NCI-H2171 treated with DMSO at 0.1 percent for 48 hours (cell line): ENCODE measurements around the gene NOSIP.
"Not testable (repeated sequence)": the region's sequence is repeated elsewhere in the genome, so short reads cannot be mapped to it uniquely, and the experiment has no call there.

Experiments used
- DNase-seq: peaks from one replicate; lab custom pipeline; 2025; lab: John Stamatoyannopoulos, UW

NOSIP gene

GRCh38 chr19:49580264-49581006, at the start of gene NOSIP:
NOSIP (minus strand) TSS chr19:49580556; CDS start chr19:49560691, 19,865 bp downstream.
- peak; percentile 97 for DNase-seq

- DNase-seq = no peak
Measured at GRCh38 chr19:49629659-49630058, 49.3 kb upstream of the NOSIP start.

- no peak for DNase-seq
Measured at GRCh38 chr19:49626226-49626625, 45.9 kb upstream of the NOSIP start.

DNA sequence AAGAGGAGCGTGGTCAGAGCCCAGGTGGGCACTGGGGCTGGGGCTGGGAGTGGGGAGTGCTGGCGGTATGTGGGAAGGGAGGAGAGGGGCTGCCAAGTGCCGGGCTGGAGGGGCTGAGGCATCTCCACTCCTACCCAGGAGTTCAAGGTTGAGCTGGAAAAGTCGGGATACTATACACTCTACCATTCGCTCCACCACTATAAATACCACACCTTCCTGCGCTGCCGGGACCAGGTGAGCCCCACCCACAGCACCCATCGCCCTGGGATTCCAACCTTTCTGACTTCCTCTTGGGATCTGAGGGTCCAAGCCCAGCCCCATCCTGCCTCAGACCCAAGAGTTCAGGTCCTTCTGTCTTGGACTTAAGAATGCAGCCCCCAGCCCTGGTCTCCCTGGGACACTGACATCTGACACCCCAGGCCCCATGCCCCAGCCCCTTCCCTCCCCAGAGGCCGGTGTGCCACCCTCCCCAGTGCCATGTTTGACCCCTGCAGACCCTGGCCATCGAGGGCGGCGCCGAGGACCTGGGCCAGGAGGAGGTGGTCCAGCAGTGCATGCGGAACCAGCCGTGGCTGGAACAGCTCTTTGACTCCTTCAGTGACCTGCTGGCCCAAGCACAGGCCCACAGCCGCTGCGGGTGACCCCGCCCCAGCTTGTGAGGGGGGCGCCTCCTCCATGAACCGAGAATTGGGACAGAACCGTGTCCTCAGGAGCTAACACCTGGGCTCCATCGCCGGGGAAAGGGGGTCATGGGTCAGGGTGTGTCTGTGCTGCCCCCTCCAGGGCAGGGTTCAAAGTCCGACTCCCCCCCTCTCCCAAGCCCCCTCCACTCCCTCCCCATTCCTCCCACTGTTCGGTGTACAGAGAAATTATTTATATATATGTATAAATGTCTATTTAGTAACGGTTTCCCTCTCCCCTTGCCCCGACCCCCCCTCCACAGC, 44.9 kb upstream of the NOSIP start:
- no peak for DNase-seq

DNA sequence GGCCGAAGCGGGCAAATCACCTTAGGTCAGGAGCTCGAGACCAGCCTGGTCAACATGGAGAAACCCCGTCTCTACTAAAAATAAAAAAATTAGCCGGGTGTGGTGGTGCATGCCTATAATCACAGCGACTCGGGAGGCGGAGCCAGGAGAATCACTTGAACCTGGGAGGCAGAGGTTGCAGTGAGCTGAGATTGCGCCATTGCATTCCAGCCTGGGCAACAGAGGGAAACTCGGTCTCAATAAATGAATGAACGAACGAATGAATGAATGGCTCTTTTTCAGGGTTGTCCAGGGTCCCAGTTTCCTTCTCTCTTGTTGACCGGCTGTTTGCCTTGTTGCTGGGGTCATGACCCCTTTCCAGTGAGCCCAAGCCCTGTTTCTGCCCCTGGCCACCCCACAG, 37.5 kb upstream of the NOSIP start:
- DNase-seq = not testable (repeated sequence)

GRCh38 chr19:49616945-49617344, 36.6 kb upstream of the NOSIP start:
- no peak for DNase-seq

- no peak for DNase-seq
Measured at GRCh38 chr19:49616532-49616931, 36.2 kb upstream of the NOSIP start.

DNA sequence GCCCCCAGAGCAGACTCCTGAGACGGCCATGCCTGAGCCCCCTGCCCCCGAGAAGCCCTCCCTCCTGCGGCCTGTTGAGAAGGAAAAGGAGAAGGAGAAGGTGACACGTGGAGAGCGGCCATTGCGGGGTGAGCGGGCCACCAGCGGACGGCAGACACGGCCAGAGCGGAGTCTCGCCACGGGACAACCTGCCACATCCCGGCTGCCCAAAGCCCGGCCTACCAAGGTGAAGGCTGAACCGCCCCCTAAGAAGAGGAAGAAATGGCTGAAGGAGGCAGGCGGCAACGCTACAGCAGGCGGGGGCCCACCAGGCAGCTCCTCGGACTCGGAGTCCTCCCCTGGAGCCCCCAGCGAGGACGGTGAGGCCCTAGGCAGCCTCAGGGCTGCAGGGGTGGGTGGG, 35.5 kb upstream of the NOSIP start:
- no peak for DNase-seq

DNA sequence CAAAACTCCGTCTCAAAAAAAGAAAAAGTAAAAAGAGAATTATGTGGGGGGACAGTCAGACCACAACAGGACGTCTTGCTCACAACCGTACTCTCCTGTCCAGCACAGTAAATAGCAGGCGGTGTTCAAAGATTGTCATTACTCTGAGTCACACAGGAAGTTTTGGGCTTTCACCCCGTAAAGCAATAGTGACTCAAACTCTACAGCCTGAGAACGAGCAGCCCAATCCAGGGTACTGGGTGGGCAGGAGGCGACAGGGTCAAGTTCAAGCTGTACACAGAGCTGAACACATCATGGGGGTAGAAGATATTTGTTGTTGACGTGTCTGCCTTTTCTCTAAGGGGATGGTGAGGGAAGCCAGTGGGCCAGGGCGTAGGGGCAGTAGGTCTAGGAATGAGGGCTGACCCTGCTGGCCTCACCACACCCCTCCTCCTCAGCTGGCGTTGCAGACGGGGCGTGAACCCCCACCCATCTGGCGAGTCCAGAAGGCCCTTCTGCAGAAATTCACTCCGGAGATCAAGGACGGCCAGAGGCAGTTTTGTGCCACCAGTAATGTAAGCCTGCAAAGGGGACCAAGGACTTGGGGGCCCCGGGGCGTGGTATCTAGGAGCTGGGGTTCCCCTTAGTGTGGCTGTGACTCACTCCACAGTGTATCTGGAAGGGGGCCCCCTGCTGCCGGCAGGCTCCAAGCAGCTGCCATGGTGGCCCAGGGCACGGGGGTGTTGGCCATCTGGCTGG, 33.9 kb upstream of the NOSIP start:
- no peak for DNase-seq

DNA sequence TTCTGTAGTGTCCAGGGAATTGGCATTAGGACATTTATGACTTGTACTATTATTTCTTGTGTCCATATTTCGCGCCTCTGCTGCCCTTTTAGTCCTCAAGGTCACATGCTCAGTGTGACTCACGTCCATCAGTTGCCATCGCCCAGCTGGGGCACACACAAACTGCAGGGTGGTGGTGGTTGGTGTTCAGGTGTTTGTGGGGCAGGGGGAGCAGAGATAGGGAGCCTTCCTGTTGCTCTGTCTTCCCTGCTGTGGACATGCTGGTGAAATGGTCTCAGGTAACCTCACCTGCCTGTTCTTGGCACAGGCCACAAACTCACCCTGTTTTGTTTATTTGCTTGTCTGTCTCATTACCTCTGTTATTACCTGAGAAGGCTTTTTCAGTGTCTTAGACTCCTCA, 33.0 kb upstream of the NOSIP start:
- no peak for DNase-seq

GRCh38 chr19:49609499-49610092, 29.2 kb upstream of the NOSIP start:
- no peak for DNase-seq

GRCh38 chr19:49605605-49606004, 25.2 kb upstream of the NOSIP start:
- no peak for DNase-seq

DNA sequence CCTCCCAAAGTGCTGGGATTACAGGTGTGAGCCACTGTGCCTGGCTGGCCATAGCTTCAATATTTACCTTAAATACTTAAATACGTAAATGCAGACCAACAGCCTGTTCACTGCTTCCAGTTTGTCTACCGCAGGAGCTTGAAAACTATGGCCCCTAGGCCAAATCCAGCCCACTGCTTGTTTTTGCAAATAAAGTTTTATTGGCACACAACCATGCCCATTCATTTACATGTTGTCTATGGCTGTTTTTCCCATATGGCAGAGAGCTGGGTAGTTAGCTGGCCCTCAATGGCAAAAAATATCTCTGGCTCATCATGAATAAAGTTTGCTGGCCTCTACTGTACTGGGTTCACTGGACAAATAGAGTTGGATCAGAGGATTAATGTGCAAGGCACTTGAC, 22.4 kb upstream of the NOSIP start:
- no peak for DNase-seq

- DNase-seq = no peak
Measured at GRCh38 chr19:49601482-49602038, 21.2 kb upstream of the NOSIP start.

GRCh38 chr19:49599378-49600295, 19.3 kb upstream of the NOSIP start:
- no peak for DNase-seq

- DNase-seq = no peak
Measured at GRCh38 chr19:49597703-49597974, 17.3 kb upstream of the NOSIP start.

GRCh38 chr19:49596954-49597702, 16.8 kb upstream of the NOSIP start:
- no peak for DNase-seq

- DNase-seq = no peak
Measured at GRCh38 chr19:49596407-49596806, 16.1 kb upstream of the NOSIP start.

DNA sequence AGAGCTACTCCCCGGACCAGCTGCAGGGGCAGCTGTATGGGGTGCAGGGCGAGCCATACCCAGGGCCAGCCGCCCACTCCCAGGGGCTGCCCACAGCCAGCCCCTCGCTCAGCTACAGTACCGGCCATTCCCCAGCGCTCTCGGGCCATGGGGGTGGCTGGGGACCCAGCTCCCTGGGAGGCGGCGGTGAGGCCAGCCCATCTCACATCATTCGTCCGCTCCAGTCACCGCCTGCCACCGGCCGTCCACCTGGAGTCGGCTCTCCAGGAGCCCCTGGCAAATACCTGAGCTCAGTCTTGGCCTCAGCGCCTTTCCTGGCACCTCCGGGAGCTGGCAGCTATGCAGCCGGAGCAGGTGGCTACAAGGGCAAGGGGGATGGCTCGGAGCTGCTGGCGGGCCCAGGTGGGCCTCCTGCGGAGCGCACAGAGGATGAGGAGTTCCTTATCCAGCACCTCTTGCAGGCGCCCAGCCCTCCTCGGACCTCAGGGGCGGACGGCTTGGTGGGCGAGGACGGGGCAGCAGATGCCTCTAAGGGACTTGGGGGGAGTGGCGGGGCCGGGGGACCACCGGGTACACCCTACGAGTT, 15.6 kb upstream of the NOSIP start:
- DNase-seq = no peak
